H9 (cell line): ENCODE data around the gene NCOA1. TPM values are rescaled to one million over a fixed set of nuclear protein-coding genes. Genes with fewer than 3 reads are reported as not detected.

Experiments used
- DNase-seq: peaks from one replicate; pipeline ENCODE4 v3.0.0-alpha.2; 2017
- H2AFZ ChIP-seq: one replicate; pipeline ENCODE4 v1.6.1; 2013; ENCODE audit warnings: mild to moderate bottlenecking, low read length, control low read depth, moderate library complexity
- H2AK5ac ChIP-seq: 2 replicates; pipeline ENCODE4 v1.6.1; 2013; ENCODE audit warnings: low read length, control low read depth, mixed read lengths; ENCODE audit not compliant: insufficient read length
- H2BK120ac ChIP-seq: one replicate; pipeline ENCODE4 v1.6.1; 2013; ENCODE audit warnings: low read depth, mild to moderate bottlenecking, low read length, control low read depth, inconsistent platforms; ENCODE audit not compliant: poor library complexity, severe bottlenecking
- H2BK12ac ChIP-seq: 2 replicates; pipeline ENCODE4 v1.6.1; 2013; ENCODE audit warnings: low read length, control low read depth, mixed read lengths, low read depth; ENCODE audit not compliant: insufficient read length
- H2BK15ac ChIP-seq: 2 replicates; pipeline ENCODE4 v1.6.1; 2013; ENCODE audit warnings: low read depth, low read length, control low read depth
- H2BK20ac ChIP-seq: one replicate; pipeline ENCODE4 v1.6.1; 2013; ENCODE audit warnings: low read depth, mild to moderate bottlenecking, low read length, control low read depth, inconsistent platforms; ENCODE audit not compliant: poor library complexity, severe bottlenecking
- H2BK5ac ChIP-seq: 2 replicates; pipeline ENCODE4 v1.6.1; 2013; ENCODE audit warnings: low read length, control low read depth, mixed read lengths; ENCODE audit not compliant: insufficient read length
- H3K14ac ChIP-seq: 2 replicates; pipeline ENCODE4 v1.6.1; 2013; ENCODE audit warnings: low read length, control low read depth; ENCODE audit not compliant: insufficient read depth
- H3K18ac ChIP-seq: 2 replicates; pipeline ENCODE4 v1.6.1; 2013; ENCODE audit warnings: low read depth, mild to moderate bottlenecking, mixed read lengths, low read length, control low read depth; ENCODE audit not compliant: insufficient read length
- H3K23ac ChIP-seq: 2 replicates; pipeline ENCODE4 v1.6.1; 2013; ENCODE audit warnings: low read length, control low read depth, mixed read lengths, low read depth; ENCODE audit not compliant: insufficient read length
- H3K23me2 ChIP-seq: 2 replicates; pipeline ENCODE4 v1.6.1; 2013; ENCODE audit warnings: low read depth, mild to moderate bottlenecking, mixed read lengths, low read length, control low read depth; ENCODE audit not compliant: insufficient read length, poor library complexity, severe bottlenecking
- H3K27ac ChIP-seq: 2 replicates; pipeline ENCODE4 v1.5.1; 2013; ENCODE audit warnings: low read length, control low read depth, mixed read lengths, low read depth; ENCODE audit not compliant: insufficient read length
- H3K27me3 ChIP-seq: 2 replicates; pipeline ENCODE4 v1.6.1; 2013; ENCODE audit warnings: low read length, control low read depth, inconsistent platforms; ENCODE audit not compliant: insufficient read depth
- H3K4ac ChIP-seq: 2 replicates; pipeline ENCODE4 v1.6.1; 2013; ENCODE audit warnings: low read depth, mild to moderate bottlenecking, control low read depth, inconsistent platforms, low read length, moderate library complexity
- H3K4me1 ChIP-seq: 2 replicates; pipeline ENCODE4 v1.6.1; 2013; ENCODE audit warnings: low read length, control low read depth, inconsistent platforms; ENCODE audit not compliant: insufficient read depth
- H3K4me2 ChIP-seq: 2 replicates; pipeline ENCODE4 v1.6.1; 2013; ENCODE audit warnings: low read length, control low read depth, mixed read lengths; ENCODE audit not compliant: insufficient read length, insufficient read depth
- H3K56ac ChIP-seq: 2 replicates; pipeline ENCODE4 v1.6.1; 2013; ENCODE audit warnings: low read depth, mild to moderate bottlenecking, mixed read lengths, low read length, control low read depth; ENCODE audit not compliant: insufficient read length
- H3K79me1 ChIP-seq: 2 replicates; pipeline ENCODE4 v1.6.1; 2013; ENCODE audit warnings: low read depth, mild to moderate bottlenecking, moderate library complexity, low read length, control low read depth, inconsistent platforms; ENCODE audit not compliant: insufficient read depth, poor library complexity, severe bottlenecking
- H3K79me2 ChIP-seq: 2 replicates; pipeline ENCODE4 v1.6.1; 2013; ENCODE audit warnings: low read length, control low read depth, inconsistent platforms; ENCODE audit not compliant: insufficient read depth
- H3K9ac ChIP-seq: 2 replicates; pipeline ENCODE4 v1.6.1; 2013; ENCODE audit warnings: low read length, control low read depth, mixed read lengths; ENCODE audit not compliant: insufficient read length; ENCODE audit errors: extremely low read depth
- H3K9me3 ChIP-seq: one replicate; pipeline ENCODE4 v1.6.1; 2013; ENCODE audit warnings: low read depth, low read length, inconsistent platforms; ENCODE audit not compliant: control insufficient read depth
- H3T11ph ChIP-seq: one replicate; pipeline ENCODE4 v1.6.1; 2013; ENCODE audit warnings: mild to moderate bottlenecking, low read length, control low read depth, inconsistent platforms
- H4K20me1 ChIP-seq: one replicate; pipeline ENCODE4 v1.6.1; 2013; ENCODE audit not compliant: control insufficient read depth, insufficient read length, insufficient read depth
- H4K5ac ChIP-seq: 2 replicates; pipeline ENCODE4 v1.6.1; 2013; ENCODE audit warnings: low read depth, mild to moderate bottlenecking, mixed read lengths, low read length, control low read depth; ENCODE audit not compliant: insufficient read length
- H4K8ac ChIP-seq: replicated peaks from 2 replicates; pipeline ENCODE4 v1.6.1; 2013; ENCODE audit warnings: low read length, control low read depth, mixed read lengths, low read depth; ENCODE audit not compliant: insufficient read length
- H4K91ac ChIP-seq: 2 replicates; pipeline ENCODE4 v1.6.1; 2013; ENCODE audit warnings: low read depth, mild to moderate bottlenecking, moderate library complexity, mixed read lengths, low read length, control low read depth; ENCODE audit not compliant: insufficient read length
- H3K27ac Mint-ChIP-seq, 3 experiments: 2 replicates in 2 of 3; 3 replicates in 1 of 3; pipeline ENCODE4 v1.8.0; 2020 to 2021; ENCODE audit warnings: mixed read lengths in 3 of 3, mild to moderate bottlenecking in 1 of 3, moderate library complexity in 1 of 3
- H3K27me3 Mint-ChIP-seq: 2 replicates; pipeline ENCODE4 v1.8.0; 2021; ENCODE audit warnings: low read depth, mild to moderate bottlenecking, moderate library complexity, mixed read lengths
- H3K36me3 Mint-ChIP-seq, 3 experiments: 2 replicates in 2 of 3; 3 replicates in 1 of 3; pipeline ENCODE4 v1.8.0; 2020 to 2021; ENCODE audit warnings: low read depth in 3 of 3, mixed read lengths in 3 of 3; ENCODE audit not compliant: insufficient read depth in 1 of 3
- H3K4me1 Mint-ChIP-seq, 2 experiments: 2 replicates each; pipeline ENCODE4 v1.8.0; 2020; ENCODE audit warnings: mixed read lengths in 2 of 2
- H3K4me3 Mint-ChIP-seq, 2 experiments: 2 replicates in 1 of 2; 3 replicates in 1 of 2; pipeline ENCODE4 v1.8.0; 2020 to 2021; ENCODE audit warnings: mild to moderate bottlenecking in 2 of 2, mixed read lengths in 2 of 2, moderate library complexity in 1 of 2
- H3K9me3 Mint-ChIP-seq, 2 experiments: 2 replicates in 1 of 2; 3 replicates in 1 of 2; pipeline ENCODE4 v1.8.0; 2020; ENCODE audit warnings: mild to moderate bottlenecking in 2 of 2, mixed read lengths in 2 of 2, moderate library complexity in 1 of 2
- WGBS: extraction: QIAGEN DNeasy Blood & Tissue Kit; methylation state at CpG from one replicate; pipeline ENCODE4 v1.1.7; 2013; ENCODE audit warnings: missing lambda C conversion rate, low lambda C conversion rate, mixed read lengths; ENCODE audit not compliant: insufficient read length; ENCODE audit errors: extremely low coverage; 5-methylcytosine and 5-hydroxymethylcytosine counted together
- total RNA-seq: library from RNA; stranded (reverse); gene quantifications from 2 replicates; pipeline ENCODE4 v1.2.1, GENCODE V29; 2021
- TF ChIP-seq, protein P1 (sequence below): fragments of 200-600 bp; sonication (generic); conservative IDR thresholded peaks from 3 replicates; pipeline ENCODE4 v1.8.0; 2021; ENCODE audit warnings: antibody characterized with exemption, mild to moderate bottlenecking

Gene NCOA1
- total RNA-seq, 1 experiment from 2014 or later = 14.8 TPM

GRCh38 chr2:24683408-24683807 is 192.4 kb downstream of the NCOA1 start:
- no CpG with 5 or more reads among the region's 1 CpG for WGBS
- no peak overlapping the region for H3K18ac ChIP-seq
- H2AFZ ChIP-seq = no peak overlapping the region
- no peaks in the 10 kb centered on the region for H3K79me2 ChIP-seq
- no peak overlapping the region for H2BK20ac ChIP-seq
- no peaks in the 10 kb centered on the region for H3K4me1 Mint-ChIP-seq
- H3K4me1 ChIP-seq = no peaks in the 10 kb centered on the region
- no peak overlapping the region for H2AK5ac ChIP-seq
- H3K9me3 ChIP-seq = no peaks in the 10 kb centered on the region
- H3K9ac ChIP-seq = no peak overlapping the region
- DNase-seq = no peak
- H4K8ac ChIP-seq = no peak overlapping the region
- no peaks in the 10 kb centered on the region for H3K79me1 ChIP-seq
- no peaks in the 10 kb centered on the region for H3K23me2 ChIP-seq
- no peak overlapping the region for H2BK120ac ChIP-seq
- H3K9me3 Mint-ChIP-seq = no peaks in the 10 kb centered on the region
- H3K4me2 ChIP-seq = no peak overlapping the region
- no peak overlapping the region for H4K5ac ChIP-seq
- H3K14ac ChIP-seq = no peak overlapping the region
- no peaks in the 10 kb centered on the region for H3K27me3 ChIP-seq
- no peak overlapping the region for H2BK15ac ChIP-seq
- H3K27ac Mint-ChIP-seq = no peak overlapping the region
- no peak overlapping the region for H3T11ph ChIP-seq
- H2BK5ac ChIP-seq = no peak overlapping the region
- H3K27ac ChIP-seq = no peak overlapping the region
- no peak overlapping the region for H3K4me3 Mint-ChIP-seq
- H3K23ac ChIP-seq = no peak overlapping the region
- H4K91ac ChIP-seq = no peak overlapping the region
- TF ChIP-seq, protein P1, sequence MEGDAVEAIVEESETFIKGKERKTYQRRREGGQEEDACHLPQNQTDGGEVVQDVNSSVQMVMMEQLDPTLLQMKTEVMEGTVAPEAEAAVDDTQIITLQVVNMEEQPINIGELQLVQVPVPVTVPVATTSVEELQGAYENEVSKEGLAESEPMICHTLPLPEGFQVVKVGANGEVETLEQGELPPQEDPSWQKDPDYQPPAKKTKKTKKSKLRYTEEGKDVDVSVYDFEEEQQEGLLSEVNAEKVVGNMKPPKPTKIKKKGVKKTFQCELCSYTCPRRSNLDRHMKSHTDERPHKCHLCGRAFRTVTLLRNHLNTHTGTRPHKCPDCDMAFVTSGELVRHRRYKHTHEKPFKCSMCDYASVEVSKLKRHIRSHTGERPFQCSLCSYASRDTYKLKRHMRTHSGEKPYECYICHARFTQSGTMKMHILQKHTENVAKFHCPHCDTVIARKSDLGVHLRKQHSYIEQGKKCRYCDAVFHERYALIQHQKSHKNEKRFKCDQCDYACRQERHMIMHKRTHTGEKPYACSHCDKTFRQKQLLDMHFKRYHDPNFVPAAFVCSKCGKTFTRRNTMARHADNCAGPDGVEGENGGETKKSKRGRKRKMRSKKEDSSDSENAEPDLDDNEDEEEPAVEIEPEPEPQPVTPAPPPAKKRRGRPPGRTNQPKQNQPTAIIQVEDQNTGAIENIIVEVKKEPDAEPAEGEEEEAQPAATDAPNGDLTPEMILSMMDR = no peak
- H3K36me3 Mint-ChIP-seq = peaks cover 0 to 2% (median 0%) of the 10 kb centered on the region in 3 experiments; a peak in 4 of 7 replicates
- H4K20me1 ChIP-seq = no peaks in the 10 kb centered on the region
- no peak overlapping the region for H2BK12ac ChIP-seq
- no peak overlapping the region for H3K4ac ChIP-seq
- no peak overlapping the region for H3K56ac ChIP-seq
- H3K27me3 Mint-ChIP-seq = no peaks in the 10 kb centered on the region
